Spinal cord (tissue), 10 donors: ENCODE measurements around the gene SEPTIN1. TPM values are rescaled to one million over a fixed set of nuclear protein-coding genes. Genes with fewer than 3 reads are reported as not detected.

Experiments
- DNase-seq, 6 donors: peaks; one replicate each; pipeline versions ENCODE4 v3.0.0 to v3.0.0-alpha.2; 2013 to 2015; ENCODE audit warnings: low spot score in 6 of 6, low read depth in 4 of 6
- H3K27ac ChIP-seq: one replicate; pipeline ENCODE4 v1.5.1; 2013; ENCODE audit warnings: low read depth, low read length, control low read depth
- H3K27me3 ChIP-seq: one replicate; pipeline ENCODE4 v1.6.1; 2013; ENCODE audit warnings: low read length; ENCODE audit not compliant: control insufficient read depth, insufficient read depth
- H3K36me3 ChIP-seq: one replicate; pipeline ENCODE4 v1.6.1; 2013; ENCODE audit warnings: low read length; ENCODE audit not compliant: control insufficient read depth, insufficient read depth
- H3K4me1 ChIP-seq: one replicate; pipeline ENCODE4 v1.6.1; 2013; ENCODE audit warnings: low read length; ENCODE audit not compliant: control insufficient read depth, insufficient read depth
- H3K4me3 ChIP-seq: one replicate; pipeline ENCODE4 v1.5.1; 2013; ENCODE audit warnings: low read depth, low read length, control low read depth
- H3K9me3 ChIP-seq: one replicate; pipeline ENCODE4 v1.6.1; 2013; ENCODE audit warnings: low read length; ENCODE audit not compliant: control insufficient read depth, insufficient read depth
- WGBS: methylation state at CpG from one replicate; pipeline ENCODE4 v1.1.5; 2013; ENCODE audit warnings: missing lambda C conversion rate; ENCODE audit not compliant: insufficient coverage; 5-methylcytosine and 5-hydroxymethylcytosine counted together
- polyA plus RNA-seq, 2 donors: library from polyadenylated mRNA; unstranded; fragments of 120-200 nt; gene quantifications; one replicate each; pipeline ENCODE4 v1.2.1, GENCODE V29; 2013; ENCODE audit not compliant: insufficient read length in 2 of 2
- total RNA-seq, 2 donors: library from RNA; depleted of rRNA in 1 of 2; stranded (reverse); fragments of 120-200 nt in 1 of 2; fragments of >200 nt in 1 of 2; gene quantifications; one replicate each; pipeline versions ENCODE4 v1.2.3 to v1.2.4, GENCODE V29; 2013 to 2014
- donor health status: healthy.

SEPTIN1 gene
- total and polyA plus RNA-seq, 4 donors: 0.10 to 5.9 (median 2.7) TPM

DNA sequence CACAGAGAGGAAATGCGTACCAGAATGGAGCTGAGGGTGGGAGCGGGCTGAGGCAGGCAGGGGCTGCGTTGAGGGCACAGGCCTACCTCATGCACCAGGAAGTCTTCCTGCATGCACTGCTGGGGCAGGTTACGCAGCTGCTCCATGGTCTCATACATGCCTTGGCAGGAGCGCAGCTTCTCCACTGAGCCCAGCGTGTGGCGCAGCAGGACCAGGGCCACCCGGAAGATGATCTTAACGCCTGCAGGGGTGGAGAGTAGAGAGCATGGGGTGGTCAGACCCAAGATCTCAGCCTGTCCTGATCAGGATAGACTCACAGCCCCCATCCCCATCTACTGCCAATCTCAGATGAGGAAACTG lies 23.8 kb downstream of the SEPTIN1 start:
- no peak for DNase-seq
- Histone ChIP-seq H3K36me3 (peaks cover 80% of the 10 kb centered on the region), H3K4me1 (peaks cover 37% of the 10 kb centered on the region), H3K9me3 (no peaks in the 10 kb centered on the region), H3K4me3 (no peak overlapping the region), H3K27me3 (no peaks in the 10 kb centered on the region), H3K27ac (no peak overlapping the region)
- WGBS: 91% methylated on average over 9 of the region's 9 CpGs

DNA sequence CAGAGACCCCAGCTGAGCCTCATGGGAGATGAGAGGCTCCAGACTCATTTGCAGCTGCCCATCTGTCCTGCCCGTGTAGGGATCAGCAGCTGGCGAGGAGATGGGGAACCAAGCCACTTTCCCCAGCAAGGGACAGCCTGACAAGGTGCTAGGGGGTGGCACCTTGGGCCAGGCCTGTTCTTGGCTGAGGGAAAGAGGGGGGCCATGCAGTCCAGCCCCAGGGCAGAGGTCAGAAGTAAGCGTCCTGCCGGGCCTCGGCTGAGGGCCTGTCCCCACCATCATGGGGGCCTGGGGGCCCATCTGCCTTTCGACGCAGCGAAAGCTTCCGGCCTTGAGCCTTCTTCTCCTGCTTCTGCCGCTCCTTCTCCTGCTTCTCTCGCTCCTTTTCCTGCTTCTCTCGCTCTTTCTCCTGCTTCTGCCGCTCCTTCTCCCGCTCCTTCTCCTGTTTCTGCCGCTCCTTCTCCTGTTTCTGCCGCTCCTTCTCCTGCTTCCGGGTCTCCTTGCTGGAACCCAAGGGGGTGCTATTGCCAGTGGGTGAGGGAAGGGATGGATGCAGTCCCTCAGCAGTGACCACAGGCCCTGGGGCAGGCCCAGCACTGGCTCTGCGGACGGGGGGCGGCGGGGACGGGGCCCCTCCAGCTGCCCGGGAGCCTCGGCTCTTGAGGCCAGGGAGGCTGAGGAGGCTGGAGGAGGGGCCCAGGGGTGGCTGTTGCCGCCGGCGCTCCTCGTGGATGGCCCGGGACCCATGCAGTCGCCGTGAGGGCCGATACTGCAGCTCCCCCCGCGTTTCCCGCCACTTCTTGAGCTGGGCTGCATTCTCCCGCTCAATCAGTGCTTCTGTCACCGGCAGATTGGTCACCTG lies 24.4 kb downstream of the SEPTIN1 start:
- WGBS: 90% methylated on average over 28 of the region's 37 CpGs
- no peaks in the 10 kb centered on the region for H3K27me3 ChIP-seq
- H3K9me3 ChIP-seq: no peaks in the 10 kb centered on the region
- peaks cover 81% of the 10 kb centered on the region for H3K36me3 ChIP-seq
- no peak overlapping the region for H3K4me3 ChIP-seq
- H3K27ac ChIP-seq: no peak overlapping the region
- DNase-seq: no peak
- peaks cover 44% of the 10 kb centered on the region for H3K4me1 ChIP-seq

DNA sequence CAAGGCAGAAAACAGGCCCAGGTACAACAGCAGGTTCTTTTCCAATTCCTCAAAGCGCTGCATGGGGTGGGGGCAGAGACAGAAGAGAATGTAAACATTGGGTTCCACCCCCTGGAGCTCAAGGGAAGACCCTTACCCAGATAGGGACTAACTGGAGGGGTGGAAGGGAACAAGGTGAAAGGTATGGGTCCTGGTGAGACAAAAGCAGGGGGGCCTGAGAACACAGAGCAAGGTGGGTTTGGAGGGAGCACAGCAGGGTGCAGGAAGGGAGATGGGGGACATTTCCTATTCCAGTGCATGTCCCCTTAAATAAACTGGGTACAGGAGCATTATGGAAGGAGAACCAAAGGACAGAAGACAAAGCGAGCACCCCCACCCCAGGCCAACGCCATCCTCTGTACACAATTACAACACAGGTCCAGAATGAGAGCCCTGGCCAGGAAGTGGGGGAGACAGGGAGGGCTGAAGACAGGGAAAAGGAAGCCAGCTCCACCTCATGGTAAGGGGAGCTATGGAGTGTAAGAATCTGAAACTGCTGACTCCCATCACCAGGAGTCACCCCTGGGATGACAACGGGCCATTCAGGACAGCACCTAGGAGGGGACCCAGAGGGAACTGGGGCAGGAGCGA lies 25.2 kb downstream of the SEPTIN1 start:
- DNase-seq: no peak
- Histone ChIP-seq H3K9me3 (no peaks in the 10 kb centered on the region), H3K27me3 (no peaks in the 10 kb centered on the region), H3K4me1 (peaks cover 51% of the 10 kb centered on the region), H3K4me3 (no peak overlapping the region), H3K36me3 (peaks cover 83% of the 10 kb centered on the region), H3K27ac (no peak overlapping the region)
- 74% methylated on average over 2 of the region's 5 CpGs for WGBS

DNA sequence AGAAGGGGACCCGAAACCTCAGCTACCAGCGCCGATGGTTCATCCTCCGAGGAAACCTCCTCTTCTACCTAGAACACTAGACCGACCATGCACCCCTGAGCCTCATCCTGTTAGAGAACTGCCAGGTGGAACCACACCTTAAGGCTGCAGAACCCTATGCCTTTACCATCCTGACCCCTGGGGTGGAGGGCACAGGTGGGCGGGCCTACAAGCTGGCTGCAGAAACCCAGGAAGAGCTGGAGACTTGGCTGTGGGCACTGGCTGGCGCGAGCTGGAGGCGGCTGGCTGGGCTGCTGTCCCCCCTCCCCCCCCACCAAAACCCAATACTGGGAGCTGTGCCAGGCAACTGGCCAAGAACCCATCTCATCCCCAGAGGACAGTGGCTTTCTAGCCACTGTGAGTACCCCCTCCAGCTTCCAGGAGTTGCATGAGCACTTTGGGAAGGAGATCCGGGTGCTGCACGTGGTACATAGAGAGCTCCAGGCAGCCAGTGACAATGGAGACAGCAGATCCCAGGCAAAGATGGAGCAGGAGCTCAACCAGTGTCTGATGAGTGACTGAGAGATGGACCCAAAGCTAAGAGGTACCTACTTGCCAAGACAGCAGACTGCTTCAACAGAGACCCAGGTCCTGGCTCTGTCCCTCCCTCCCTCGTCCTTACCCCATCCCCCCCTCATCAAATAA lies 25.8 kb downstream of the SEPTIN1 start:
- Histone ChIP-seq H3K9me3 (no peaks in the 10 kb centered on the region), H3K4me3 (no peak overlapping the region), H3K4me1 (peaks cover 58% of the 10 kb centered on the region), H3K36me3 (peaks cover 84% of the 10 kb centered on the region), H3K27me3 (no peaks in the 10 kb centered on the region), H3K27ac (peak overlapping the region; percentile 98)
- peak in 1 of 6 donors; percentile 46 for DNase-seq
- 60% methylated on average over 10 of the region's 12 CpGs for WGBS

DNA sequence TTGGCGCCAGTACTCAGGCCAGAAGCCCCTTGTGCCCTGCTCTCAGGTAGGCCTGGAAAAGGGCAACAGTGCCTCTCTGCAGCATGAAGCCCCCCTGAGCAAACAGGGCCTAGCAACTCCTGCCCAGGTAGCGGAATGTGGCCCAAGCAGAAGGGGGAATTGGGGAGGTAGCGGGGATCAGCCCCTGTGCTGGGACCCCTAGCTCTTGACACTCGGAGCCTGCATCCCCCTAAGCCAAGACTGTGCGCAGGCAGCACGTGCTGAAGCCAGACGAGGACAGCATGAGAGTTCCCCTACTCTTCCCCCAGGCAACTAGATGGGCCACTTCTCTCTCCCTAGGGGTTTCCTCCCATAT lies 26.4 kb downstream of the SEPTIN1 start:
- H3K27me3 ChIP-seq: no peaks in the 10 kb centered on the region
- 34% methylated on average over 4 of the region's 7 CpGs for WGBS
- no peak for DNase-seq
- peak overlapping the region; percentile 95 for H3K4me3 ChIP-seq
- H3K4me1 ChIP-seq: peaks cover 64% of the 10 kb centered on the region
- peaks cover 84% of the 10 kb centered on the region for H3K36me3 ChIP-seq
- H3K9me3 ChIP-seq: no peaks in the 10 kb centered on the region
- peak overlapping the region; percentile 98 for H3K27ac ChIP-seq

DNA sequence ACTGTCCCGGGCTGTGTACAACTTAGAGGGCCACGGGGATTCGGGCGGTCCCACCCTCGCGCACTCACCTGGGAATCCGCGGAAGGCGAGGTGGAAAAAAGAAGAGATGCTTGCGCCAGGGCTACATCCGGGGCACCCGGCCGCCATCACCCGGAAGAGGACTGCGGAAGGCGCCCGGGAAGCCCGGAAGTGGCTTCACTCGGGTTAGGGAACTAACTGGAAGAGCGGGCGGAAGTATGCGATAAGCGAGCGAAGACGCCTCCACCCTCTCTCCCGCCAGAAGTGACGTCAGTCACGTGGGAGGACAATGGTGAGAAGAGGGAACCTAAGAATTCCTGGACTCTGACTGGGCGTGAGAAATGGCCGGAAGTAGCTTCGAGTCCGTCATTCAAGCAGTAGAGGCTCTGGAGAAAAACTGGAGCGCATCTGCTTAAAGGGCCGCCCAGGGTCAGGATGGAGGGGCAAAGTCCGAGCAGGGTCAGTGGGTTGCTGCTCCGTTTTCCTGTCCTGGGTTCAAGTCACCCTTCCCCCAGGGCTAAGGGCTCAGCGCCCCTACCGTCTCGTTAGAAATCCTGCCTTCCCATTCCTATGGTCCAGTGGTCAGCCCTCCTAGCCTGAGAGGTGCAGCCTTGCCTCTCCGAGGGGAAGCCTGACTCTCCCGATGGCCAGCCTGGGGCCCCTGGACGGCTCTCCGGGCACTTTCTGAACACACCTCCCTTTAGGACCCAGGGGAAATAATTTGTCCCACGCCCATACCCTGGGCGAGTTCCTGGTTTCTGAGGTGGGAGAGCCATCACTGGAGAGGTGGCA lies 27.0 kb downstream of the SEPTIN1 start, which contains the start of gene CD2BP2:
Gene CD2BP2, minus strand, starts transcription at position 165 of the 810 bp plus-strand sequence. CDS start 627 bp downstream, outside the sequence.
- H3K4me3 ChIP-seq: peak within 1 kb of the TSS; percentile 95
- under 1% methylated on average over 45 of the region's 45 CpGs for WGBS
- peak within 1 kb of the TSS; percentile 98 for H3K27ac ChIP-seq
- peaks cover 83% of the 10 kb centered on the region for H3K36me3 ChIP-seq
- no peaks in the 10 kb centered on the region for H3K27me3 ChIP-seq
- peak; percentile 96 to 100 (median 99) for DNase-seq
- peaks cover 64% of the 10 kb centered on the region for H3K4me1 ChIP-seq
- H3K9me3 ChIP-seq: no peaks in the 10 kb centered on the region

DNA sequence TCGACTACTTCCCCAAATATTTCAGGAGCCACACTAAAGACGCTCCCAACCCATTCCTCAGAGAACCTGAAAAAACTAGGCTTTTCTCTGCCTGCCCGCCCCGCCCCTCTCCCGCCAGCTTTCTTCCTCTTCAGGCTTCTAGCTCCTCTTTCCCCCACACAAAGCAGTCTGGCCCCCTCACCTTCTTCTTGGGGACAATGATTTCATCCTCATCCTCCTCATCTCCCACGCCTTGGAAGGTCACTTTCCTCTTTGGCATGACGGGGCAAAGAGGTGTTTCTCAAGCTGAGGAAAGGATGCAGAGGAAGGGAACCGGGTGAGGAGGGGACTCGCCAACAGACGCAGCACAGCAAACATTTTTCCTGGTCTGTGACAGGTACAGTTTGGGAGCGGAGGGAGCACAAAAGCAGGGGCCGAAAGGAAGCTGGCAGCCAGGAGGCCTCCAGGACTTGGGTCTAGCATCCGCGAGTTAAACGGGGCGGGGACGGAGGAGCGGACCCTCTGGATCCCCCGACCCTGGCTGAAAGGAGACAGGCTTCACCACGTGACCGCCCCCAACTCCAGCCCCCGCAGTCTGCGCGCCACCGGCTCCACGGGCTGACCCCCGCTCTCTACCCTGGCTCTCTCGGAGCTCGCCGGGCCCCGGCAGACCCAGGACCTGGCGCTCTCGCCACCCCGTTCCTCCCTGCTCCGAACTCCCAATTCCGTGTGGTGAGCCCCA lies 27.8 kb downstream of the SEPTIN1 start:
- H3K27ac ChIP-seq: peak overlapping the region; percentile 98
- DNase-seq: no peak
- H3K4me3 ChIP-seq: peak overlapping the region; percentile 95
- H3K36me3 ChIP-seq: peaks cover 82% of the 10 kb centered on the region
- 2% methylated on average over 34 of the region's 36 CpGs for WGBS
- H3K27me3 ChIP-seq: no peaks in the 10 kb centered on the region
- H3K9me3 ChIP-seq: no peaks in the 10 kb centered on the region
- H3K4me1 ChIP-seq: peaks cover 64% of the 10 kb centered on the region

DNA sequence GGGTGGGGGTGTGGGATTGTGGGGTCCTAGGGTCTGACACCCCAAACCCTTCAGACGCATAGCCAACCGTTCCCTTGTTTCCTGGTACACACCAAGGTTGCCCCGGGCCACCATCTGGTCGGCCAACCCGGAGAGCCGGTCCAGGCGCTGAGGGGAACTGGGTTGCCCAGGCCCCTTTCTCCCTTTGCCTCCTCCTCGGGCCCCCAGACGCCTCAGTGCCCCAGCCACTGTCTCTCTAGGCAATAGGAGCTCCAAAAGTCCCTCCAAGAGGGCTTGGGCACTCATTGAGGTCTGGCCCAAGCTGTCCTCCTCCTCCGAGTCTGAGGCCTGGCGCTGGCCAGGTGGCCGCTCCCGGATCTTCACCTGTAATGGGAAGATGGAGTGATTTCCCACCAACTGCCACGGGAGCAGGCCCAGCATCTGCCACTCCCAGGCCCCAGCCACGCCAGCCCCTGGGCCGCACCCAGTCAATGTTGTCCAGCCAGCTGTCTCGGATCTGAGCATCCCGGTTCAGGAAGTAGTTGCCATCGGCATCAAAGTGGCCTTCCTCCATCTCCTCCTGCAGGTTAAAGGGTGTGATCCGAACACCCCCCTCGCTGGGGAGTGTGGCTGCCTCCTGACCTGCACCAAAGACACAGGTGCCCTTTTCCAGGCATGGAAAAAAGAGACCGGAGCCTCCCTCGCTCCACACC lies 28.8 kb downstream of the SEPTIN1 start:
- H3K4me3 ChIP-seq: no peak overlapping the region
- peaks cover 75% of the 10 kb centered on the region for H3K36me3 ChIP-seq
- no peak overlapping the region for H3K27ac ChIP-seq
- WGBS: 92% methylated on average over 21 of the region's 23 CpGs
- peaks cover 64% of the 10 kb centered on the region for H3K4me1 ChIP-seq
- DNase-seq: no peak
- no peaks in the 10 kb centered on the region for H3K9me3 ChIP-seq
- no peaks in the 10 kb centered on the region for H3K27me3 ChIP-seq
